GM21529 (cell line): ENCODE results near the gene AFF3.

ENCODE experiments used
- ATAC-seq: cut with Tn5 transposase; IDR thresholded peaks from one replicate; pipeline ENCODE4 v1.9.1; 2021; ENCODE audit not compliant: unreplicated experiment

The AFF3 gene

GRCh38 chr2:99836690-99837605 lies 305.4 kb downstream of the AFF3 start:
- ATAC-seq: no peak

GRCh38 chr2:99834426-99834825 lies 308.0 kb downstream of the AFF3 start:
- no peak for ATAC-seq

- ATAC-seq: no peak
Measured at GRCh38 chr2:99833586-99834201, 308.7 kb downstream of the AFF3 start.

- no peak for ATAC-seq
Measured at GRCh38 chr2:99832926-99833325, 309.5 kb downstream of the AFF3 start.

- no peak for ATAC-seq
Measured at GRCh38 chr2:99831772-99832171, 310.6 kb downstream of the AFF3 start.

DNA sequence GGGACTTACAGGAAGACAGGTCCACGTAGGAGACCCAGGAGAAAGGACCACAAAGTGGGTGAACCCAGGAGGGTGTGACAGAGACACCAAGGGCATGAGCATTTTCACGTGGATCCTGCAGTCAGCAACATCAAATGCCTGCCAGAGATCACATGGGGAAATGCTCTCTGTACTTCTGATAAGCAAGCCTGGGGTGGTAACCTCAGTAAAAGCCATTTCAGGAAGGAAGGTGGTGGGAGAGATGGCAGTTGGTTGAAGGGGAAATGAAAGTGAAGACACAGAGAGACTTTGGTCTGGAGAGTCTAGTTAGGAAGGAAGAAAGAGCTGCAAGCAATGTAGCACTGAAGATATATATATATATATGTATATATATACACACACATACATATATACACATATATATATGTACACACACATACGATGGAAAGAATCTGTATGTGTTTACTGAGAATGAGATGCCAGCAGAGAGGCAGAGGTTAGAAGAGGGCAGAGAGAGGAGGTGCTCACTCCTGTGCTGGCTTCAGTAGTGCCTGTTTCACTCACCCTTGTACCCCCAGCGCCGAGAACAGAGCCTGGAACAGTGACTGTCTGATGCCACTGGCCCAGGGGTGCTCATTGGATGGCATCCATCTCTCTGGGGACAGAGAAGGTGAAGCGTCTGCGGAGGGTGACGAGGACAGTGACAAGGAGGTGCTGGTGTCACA lies 314.9 kb downstream of the AFF3 start:
- ATAC-seq: no peak

GRCh38 chr2:99825630-99826029 lies 316.8 kb downstream of the AFF3 start:
- ATAC-seq: no peak

DNA sequence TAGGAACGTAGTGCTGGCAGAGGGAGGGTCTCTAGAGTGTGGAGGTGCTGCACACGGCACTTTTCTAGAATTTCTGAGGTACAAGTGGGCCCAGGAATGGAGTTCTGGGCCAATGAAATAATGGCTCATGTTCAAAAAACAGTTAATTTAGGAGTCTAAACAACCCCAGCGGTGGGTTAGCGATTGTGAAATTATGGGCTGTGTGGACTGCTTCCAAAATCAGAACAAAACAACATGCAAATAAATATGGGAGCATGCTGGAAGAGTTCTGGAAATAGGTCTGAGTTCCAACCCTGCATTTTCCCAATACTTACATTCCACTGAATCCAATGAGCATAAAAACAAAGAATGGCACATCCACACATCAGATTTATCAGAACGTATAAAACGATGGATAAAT lies 317.6 kb downstream of the AFF3 start:
- ATAC-seq: no peak

DNA sequence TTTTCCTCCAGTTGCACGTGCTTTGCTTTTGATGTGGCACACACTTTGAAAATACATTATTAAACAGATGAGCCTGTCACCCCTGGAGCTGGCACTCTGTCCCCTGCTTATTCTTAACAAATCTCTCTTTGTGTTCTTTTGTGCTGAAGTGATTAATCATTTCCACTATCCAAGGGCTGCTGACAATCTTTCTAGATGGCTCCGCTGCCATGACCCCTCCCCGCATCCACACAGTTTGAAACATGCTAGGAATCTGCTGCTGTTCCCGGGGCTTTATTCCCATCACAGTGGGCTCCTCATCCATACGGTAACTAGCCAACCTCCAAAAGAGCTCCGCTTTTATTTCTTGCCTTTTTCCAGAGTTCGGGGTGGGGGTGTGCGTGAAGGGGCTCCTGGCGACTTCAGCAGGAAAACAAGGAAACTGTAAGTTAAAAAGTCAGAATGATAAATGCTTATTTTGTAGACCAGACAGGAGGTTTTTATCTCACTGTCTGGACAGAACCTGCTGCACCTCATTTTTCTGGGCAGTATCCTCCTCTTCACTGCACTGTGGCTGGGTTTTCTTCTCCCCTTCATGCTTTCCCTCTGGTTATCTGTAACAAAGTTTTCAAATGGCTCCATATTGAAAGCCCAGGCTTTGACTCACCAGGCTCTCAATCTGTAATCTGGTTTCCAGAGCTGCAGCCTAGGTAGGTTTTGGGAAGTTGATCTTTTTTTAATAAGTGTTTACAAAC lies 319.7 kb downstream of the AFF3 start:
- ATAC-seq: no peak

GRCh38 chr2:99821984-99822383 lies 320.4 kb downstream of the AFF3 start:
- ATAC-seq: no peak

DNA sequence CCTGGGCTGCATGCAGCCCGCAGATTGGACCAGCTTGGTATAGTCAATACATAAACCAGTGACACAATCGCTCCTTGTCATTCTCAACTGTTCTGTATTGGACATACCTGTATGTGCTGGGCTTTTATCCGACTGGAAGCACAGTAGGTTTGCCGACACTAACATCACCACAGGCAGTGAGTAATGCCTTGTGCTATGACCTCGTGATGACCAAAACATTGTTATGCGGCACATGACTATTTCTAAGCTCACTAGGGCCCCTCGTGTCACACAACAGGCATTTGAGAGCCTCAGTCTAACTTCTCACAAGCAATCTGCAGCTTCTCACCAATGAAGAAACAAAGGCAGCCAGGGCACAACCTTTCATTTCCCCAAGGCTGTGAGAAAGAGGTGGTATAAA lies 320.8 kb downstream of the AFF3 start:
- no peak for ATAC-seq

DNA sequence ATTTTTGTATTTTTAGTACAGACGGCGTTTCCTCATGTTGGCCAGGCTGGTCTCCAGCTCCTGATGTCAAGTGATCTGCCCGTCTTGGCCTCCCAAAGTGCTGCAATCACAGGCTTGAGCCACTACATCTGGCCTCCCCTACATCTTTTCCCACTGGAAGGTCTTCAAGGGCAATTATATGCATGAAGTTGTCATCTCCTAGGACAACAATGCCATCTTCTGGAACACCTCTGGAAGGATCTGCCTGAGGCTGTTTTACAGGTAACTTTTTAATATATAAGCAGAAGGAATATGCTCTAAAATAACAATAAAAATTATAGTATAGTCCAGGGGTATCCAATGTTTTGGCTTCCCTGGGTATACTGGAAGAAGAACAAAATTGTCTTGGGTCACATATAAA lies 321.4 kb downstream of the AFF3 start:
- no peak for ATAC-seq

DNA sequence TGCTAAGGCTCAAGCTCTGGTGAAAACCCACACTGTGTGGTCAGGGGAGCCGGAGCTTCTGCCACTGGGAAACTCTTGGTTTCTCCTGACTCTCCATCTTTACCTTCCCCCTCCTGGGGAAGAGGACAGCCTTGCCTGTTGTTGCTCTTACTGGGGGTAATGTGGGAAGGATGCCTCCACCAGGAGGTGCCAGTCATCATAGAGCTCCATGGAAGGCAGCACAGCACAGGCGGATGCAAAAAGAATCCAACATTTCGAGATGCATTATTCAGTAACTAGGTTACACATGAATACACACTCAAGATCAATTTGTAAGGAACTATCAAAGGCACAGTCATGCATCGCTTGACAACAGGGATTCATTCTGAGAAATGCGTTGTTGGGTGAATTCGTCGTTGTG lies 322.6 kb downstream of the AFF3 start:
- ATAC-seq: no peak

GRCh38 chr2:99818842-99819241 lies 323.5 kb downstream of the AFF3 start:
- ATAC-seq: no peak

DNA sequence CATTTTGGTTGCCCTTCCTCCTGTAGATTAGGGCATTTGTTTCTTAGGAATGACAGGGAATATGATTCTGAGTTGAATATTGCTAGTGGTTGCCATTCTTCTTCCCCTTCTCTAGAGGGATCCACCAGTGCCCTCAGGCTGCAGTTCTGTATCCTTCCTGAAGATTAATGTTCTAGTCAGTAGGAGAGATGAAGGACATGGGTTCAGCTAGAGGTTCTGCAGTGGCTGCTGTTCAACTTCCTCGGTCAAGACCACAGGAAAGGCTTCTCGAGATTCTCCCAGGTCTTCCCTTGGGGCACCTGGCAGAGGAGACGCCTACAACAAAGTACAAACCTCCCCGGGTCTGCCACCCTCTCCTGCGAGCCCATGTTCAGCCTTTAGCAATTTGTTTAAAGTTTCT lies 325.5 kb downstream of the AFF3 start:
- ATAC-seq: no peak

DNA sequence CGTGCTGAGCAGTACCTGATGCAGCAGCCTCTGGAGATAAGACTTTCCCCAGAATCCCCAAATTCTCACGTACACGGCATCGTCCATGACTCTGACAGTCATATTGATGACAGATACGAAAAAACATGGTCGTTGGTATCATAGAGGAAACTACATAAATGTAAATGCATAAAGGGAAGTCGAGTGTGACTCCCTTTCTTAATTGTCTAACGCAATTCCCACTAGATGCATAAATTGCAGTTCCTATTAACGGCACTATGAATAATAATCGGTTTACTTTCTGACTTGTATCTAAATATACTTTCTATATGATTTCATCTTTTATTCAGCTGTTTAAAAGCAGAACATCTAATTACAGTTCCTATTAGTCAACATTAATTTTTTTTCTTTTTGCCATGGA lies 330.0 kb downstream of the AFF3 start:
- no peak for ATAC-seq

GRCh38 chr2:99811544-99811943 lies 330.8 kb downstream of the AFF3 start:
- ATAC-seq: no peak

DNA sequence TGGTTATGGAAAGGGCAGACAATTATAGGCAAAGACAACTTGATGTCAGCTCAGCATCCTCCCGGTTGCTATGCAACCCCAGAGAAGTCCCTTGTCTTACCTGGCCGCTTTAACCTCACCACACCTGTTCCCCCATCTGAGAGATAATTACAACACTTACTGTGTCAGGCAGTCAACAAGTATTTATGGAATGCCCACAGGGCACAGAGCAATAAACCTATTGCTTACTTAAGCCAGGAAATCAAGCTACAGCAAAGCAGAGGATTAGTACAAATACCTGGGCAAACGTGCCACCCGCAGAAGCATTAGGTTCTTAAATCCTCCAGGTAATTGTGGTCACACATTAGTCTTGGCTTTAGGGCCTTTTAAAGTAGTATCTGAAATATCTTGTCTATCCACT lies 332.2 kb downstream of the AFF3 start:
- ATAC-seq: no peak

DNA sequence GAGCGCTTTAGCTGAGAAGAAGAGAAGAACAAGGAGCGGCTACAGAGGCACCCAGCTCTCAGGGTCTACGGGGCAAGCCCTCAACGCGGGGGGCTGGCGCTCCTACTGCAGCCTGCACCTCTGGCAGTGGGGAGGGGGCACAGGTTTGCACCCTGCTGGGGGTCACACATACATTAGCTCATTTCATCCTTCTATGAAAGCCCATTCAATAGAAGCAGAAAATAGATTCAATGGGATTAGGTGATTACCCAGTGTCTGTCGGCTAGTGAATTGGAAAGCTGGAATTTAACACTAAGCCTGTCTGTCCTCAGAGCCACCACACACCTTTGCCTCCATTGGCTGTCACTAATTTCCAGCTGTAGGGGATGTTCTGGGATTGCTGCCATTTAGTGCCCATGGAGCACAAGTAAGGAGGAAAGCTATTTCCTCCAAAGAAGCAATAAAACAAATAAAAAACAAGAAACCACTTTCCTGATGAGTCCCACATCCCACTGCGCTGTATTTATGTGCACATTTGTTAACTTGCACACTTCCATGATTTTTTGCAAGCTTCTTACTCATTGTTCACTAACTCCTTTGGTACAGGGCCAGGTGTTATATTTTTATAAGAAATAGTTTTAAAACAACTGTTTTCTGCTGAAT lies 333.0 kb downstream of the AFF3 start:
- no peak for ATAC-seq

DNA sequence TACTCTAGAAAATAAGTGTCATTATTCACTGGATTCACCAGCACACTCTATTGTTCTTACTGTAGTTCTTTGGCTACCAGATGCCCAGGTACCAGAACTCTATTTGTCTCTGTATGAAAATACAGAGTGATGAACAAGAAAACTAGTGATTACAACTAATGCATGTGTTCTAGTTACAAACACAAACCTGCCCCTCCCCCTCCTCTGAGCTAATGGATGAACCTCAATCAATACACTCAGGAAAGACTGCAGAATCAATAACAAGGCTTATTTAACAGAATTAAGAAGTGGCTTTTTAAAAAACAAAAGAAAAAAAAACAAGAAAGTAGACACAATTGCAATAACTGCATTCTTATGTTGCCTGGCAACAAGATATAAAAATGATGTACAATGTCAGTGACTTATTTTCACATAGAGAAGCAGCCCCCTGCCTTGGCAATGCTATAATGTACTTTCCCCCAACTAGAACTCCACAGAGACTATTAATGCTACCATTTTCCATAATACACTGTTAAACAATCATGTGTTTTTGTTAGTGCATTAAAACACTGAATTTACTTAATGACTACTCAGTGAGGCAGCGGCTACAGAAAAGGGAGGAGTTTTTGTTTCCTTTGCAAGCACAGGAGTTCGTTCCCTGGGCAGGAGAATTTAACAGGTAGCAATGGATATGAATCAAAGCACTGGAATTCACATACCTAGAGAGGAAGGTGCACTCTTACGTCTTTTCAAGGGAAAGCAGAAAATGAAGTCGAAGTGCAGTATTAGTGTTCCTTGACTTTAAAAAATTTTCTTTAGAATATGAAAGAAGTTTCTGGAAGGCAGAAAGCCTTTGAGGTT lies 333.8 kb downstream of the AFF3 start:
- no peak for ATAC-seq
